Liver (tissue), 3 donors: ENCODE results near the gene PTPN2.

Experiments
- EGR1 ChIP-seq, 2 donors: IDR thresholded peaks; 2 replicates each; pipeline ENCODE4 v1.6.1; 2016 to 2018; ENCODE audit warnings: antibody characterized with exemption in 2 of 2, low read depth in 2 of 2
- GABPA ChIP-seq, 2 donors: IDR thresholded peaks in 1 of 2; conservative IDR thresholded peaks in 1 of 2; 2 replicates each; pipeline ENCODE4 v1.6.1; 2016; ENCODE audit warnings: antibody characterized with exemption in 2 of 2, mild to moderate bottlenecking in 1 of 2, moderate library complexity in 1 of 2
- RAD21 ChIP-seq, 2 donors: IDR thresholded peaks; 2 replicates each; pipeline ENCODE4 v1.6.1; 2016; ENCODE audit warnings: antibody characterized with exemption in 2 of 2, mild to moderate bottlenecking in 2 of 2
- RXRA ChIP-seq, 2 donors: IDR thresholded peaks; 2 replicates each; pipeline ENCODE4 v1.6.1; 2017 to 2018; ENCODE audit warnings: antibody characterized with exemption in 2 of 2, mild to moderate bottlenecking in 1 of 2
- TAF1 ChIP-seq: conservative IDR thresholded peaks from 2 replicates; pipeline ENCODE4 v1.6.1; 2016; ENCODE audit warnings: antibody characterized with exemption, mild to moderate bottlenecking
- TF ChIP-seq, protein P1 (sequence below): fragments of 150-350 bp; IDR thresholded peaks from 2 replicates; pipeline ENCODE4 v1.5.1; 2017; ENCODE audit warnings: improper control_type of control experiment, low read depth, low read length; ENCODE audit not compliant: missing input control
- TF ChIP-seq, protein P2 (sequence below): IDR thresholded peaks from 2 replicates; pipeline ENCODE4 v1.6.1; 2016; ENCODE audit warnings: antibody characterized with exemption
- TF ChIP-seq, protein P3 (sequence below): IDR thresholded peaks from 2 replicates; pipeline ENCODE4 v1.6.1; 2016; ENCODE audit warnings: antibody characterized with exemption
- TF ChIP-seq, protein P4 (sequence below): IDR thresholded peaks from 2 replicates; pipeline ENCODE4 v1.6.1; 2016; ENCODE audit warnings: antibody characterized with exemption, mild to moderate bottlenecking
- TF ChIP-seq, protein P5 (sequence below): IDR thresholded peaks from 2 replicates; pipeline ENCODE4 v1.6.1; 2016; ENCODE audit warnings: antibody characterized with exemption
- donor health status: healthy.
- donor health status: healthy.

DNA sequence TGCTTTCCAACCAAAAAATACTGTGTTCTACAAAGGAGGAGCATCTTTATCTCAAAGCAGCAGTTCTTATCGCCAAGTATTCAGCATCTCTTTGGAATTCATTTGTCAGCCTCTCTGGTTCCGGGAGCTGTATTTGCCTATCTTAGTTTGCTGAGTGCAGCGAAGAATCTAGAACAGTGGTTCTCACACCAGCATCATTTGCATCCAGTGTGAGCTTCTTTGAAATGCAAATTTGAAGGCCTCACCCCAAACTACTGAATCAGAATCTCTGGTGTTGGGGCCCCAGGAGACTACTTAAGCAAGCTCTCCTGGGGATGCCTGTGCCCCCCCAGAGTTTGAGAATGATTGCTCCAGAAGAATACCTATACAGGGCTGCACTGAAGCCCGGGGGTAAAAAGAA is 1.5 kb upstream of the PTPN2 start:
- TF ChIP-seq, protein P1, sequence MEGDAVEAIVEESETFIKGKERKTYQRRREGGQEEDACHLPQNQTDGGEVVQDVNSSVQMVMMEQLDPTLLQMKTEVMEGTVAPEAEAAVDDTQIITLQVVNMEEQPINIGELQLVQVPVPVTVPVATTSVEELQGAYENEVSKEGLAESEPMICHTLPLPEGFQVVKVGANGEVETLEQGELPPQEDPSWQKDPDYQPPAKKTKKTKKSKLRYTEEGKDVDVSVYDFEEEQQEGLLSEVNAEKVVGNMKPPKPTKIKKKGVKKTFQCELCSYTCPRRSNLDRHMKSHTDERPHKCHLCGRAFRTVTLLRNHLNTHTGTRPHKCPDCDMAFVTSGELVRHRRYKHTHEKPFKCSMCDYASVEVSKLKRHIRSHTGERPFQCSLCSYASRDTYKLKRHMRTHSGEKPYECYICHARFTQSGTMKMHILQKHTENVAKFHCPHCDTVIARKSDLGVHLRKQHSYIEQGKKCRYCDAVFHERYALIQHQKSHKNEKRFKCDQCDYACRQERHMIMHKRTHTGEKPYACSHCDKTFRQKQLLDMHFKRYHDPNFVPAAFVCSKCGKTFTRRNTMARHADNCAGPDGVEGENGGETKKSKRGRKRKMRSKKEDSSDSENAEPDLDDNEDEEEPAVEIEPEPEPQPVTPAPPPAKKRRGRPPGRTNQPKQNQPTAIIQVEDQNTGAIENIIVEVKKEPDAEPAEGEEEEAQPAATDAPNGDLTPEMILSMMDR = no peak
- TF ChIP-seq RXRA (IDR thresholded peaks at IDR 0.05) (no peak), GABPA (IDR thresholded peaks at IDR 0.05 in 1 of 2, conservative IDR thresholded peaks at IDR 0.05 in 1 of 2) (no peak), EGR1 (IDR thresholded peaks at IDR 0.05; ENCODE audit: low read depth in 2 of 2) (no peak), TAF1 (no peak), RAD21 (IDR thresholded peaks at IDR 0.05) (no peak)
- TF ChIP-seq, protein P2, sequence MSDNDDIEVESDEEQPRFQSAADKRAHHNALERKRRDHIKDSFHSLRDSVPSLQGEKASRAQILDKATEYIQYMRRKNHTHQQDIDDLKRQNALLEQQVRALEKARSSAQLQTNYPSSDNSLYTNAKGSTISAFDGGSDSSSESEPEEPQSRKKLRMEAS = no peak
- TF ChIP-seq, protein P3, sequence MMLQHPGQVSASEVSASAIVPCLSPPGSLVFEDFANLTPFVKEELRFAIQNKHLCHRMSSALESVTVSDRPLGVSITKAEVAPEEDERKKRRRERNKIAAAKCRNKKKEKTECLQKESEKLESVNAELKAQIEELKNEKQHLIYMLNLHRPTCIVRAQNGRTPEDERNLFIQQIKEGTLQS = no peak
- TF ChIP-seq, protein P4, sequence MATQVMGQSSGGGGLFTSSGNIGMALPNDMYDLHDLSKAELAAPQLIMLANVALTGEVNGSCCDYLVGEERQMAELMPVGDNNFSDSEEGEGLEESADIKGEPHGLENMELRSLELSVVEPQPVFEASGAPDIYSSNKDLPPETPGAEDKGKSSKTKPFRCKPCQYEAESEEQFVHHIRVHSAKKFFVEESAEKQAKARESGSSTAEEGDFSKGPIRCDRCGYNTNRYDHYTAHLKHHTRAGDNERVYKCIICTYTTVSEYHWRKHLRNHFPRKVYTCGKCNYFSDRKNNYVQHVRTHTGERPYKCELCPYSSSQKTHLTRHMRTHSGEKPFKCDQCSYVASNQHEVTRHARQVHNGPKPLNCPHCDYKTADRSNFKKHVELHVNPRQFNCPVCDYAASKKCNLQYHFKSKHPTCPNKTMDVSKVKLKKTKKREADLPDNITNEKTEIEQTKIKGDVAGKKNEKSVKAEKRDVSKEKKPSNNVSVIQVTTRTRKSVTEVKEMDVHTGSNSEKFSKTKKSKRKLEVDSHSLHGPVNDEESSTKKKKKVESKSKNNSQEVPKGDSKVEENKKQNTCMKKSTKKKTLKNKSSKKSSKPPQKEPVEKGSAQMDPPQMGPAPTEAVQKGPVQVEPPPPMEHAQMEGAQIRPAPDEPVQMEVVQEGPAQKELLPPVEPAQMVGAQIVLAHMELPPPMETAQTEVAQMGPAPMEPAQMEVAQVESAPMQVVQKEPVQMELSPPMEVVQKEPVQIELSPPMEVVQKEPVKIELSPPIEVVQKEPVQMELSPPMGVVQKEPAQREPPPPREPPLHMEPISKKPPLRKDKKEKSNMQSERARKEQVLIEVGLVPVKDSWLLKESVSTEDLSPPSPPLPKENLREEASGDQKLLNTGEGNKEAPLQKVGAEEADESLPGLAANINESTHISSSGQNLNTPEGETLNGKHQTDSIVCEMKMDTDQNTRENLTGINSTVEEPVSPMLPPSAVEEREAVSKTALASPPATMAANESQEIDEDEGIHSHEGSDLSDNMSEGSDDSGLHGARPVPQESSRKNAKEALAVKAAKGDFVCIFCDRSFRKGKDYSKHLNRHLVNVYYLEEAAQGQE = no peak
- TF ChIP-seq, protein P5, sequence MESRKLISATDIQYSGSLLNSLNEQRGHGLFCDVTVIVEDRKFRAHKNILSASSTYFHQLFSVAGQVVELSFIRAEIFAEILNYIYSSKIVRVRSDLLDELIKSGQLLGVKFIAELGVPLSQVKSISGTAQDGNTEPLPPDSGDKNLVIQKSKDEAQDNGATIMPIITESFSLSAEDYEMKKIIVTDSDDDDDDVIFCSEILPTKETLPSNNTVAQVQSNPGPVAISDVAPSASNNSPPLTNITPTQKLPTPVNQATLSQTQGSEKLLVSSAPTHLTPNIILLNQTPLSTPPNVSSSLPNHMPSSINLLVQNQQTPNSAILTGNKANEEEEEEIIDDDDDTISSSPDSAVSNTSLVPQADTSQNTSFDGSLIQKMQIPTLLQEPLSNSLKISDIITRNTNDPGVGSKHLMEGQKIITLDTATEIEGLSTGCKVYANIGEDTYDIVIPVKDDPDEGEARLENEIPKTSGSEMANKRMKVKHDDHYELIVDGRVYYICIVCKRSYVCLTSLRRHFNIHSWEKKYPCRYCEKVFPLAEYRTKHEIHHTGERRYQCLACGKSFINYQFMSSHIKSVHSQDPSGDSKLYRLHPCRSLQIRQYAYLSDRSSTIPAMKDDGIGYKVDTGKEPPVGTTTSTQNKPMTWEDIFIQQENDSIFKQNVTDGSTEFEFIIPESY = no peak
